ENCODE results near the gene KRT80. TPM values are rescaled to one million over a fixed set of nuclear protein-coding genes. Genes with fewer than 3 reads are reported as not detected.
A peak's percentile ranks its signal among the peaks of the same experiment; 100 is the strongest.

Gene KRT80
- total RNA-seq, 4 donors from 2014 or later = 0.16 to 0.54 (median 0.31) TPM; not detected in 1

GRCh38 chr12:52119398-52120254 is 72.2 kb downstream of the KRT80 start:
- ATAC-seq = no peak
- WGBS, 2 donors (ENCODE audit: low coverage in 1 of 2) = 37 to 60% methylated on average over 2 to 6 of the region's 23 CpGs

More at GRCh38 chr12:52119398-52120254, 72.2 kb downstream of the KRT80 start:
- Histone ChIP-seq H3K27me3 (peaks cover 61% of the 10 kb centered on the region), H3K4me3 (no peak overlapping the region), H3K27ac (no peak overlapping the region), H3K36me3 (no peaks in the 10 kb centered on the region), H3K4me1 (peaks cover 0 to 11% (median 3%) of the 10 kb centered on the region in 3 donors), H3K9me3 (no peaks in the 10 kb centered on the region)
- TF ChIP-seq EP300 (IDR thresholded peaks at IDR 0.05) (no peak), CTCF (IDR thresholded peaks at IDR 0.05) (peak in 1 of 4 experiments; percentile 46)

Other genes starting within 250 kb of the KRT80 start
- 10 to 100 TPM in 2 of 4 donors, 1 to 10 TPM in 2; 6.5 to 17.9 (median 10.5) TPM for gene ACVR1B, start 240.3 kb downstream of the KRT80 start, total RNA-seq
- 10 to 100 TPM; 11.8 to 18.0 (median 16.1) TPM for gene TAMALIN, start 185.1 kb downstream of the KRT80 start, total RNA-seq
- 10 to 100 TPM; 29.9 to 67.2 (median 35.2) TPM for gene NR4A1, start 140.6 kb downstream of the KRT80 start, total RNA-seq
- 10 to 100 TPM; 36.7 to 60.2 (median 52.6) TPM for gene ATG101, start 122.0 kb downstream of the KRT80 start, total RNA-seq
- 10 to 100 TPM in 1 of 4 donors, 1 to 10 TPM in 3; 4.0 to 12.8 (median 4.6) TPM for gene SMIM41, start 112.3 kb downstream of the KRT80 start, total RNA-seq
- gene KRT7, start 41.2 kb upstream of the KRT80 start, total RNA-seq = 10 to 100 TPM in 1 of 4 donors, 1 to 10 TPM in 2, under 1 TPM in 1; 0.47 to 78.7 (median 4.3) TPM
- gene KRT86, start 82.6 kb upstream of the KRT80 start, total RNA-seq = 1 to 10 TPM in 1 of 4 donors, not detected in 3; 1.7 TPM
- gene KRT81, start 99.5 kb upstream of the KRT80 start, total RNA-seq = under 1 TPM in 1 of 4 donors, not detected in 3; 0.27 TPM
- gene KRT83, start 129.4 kb upstream of the KRT80 start, total RNA-seq = not detected
- gene KRT85, start 175.5 kb upstream of the KRT80 start, total RNA-seq = not detected
- not detected for gene KRT84, start 193.6 kb upstream of the KRT80 start, total RNA-seq
- gene KRT82, start 214.3 kb upstream of the KRT80 start, total RNA-seq = not detected
- not detected for gene KRT75, start 242.4 kb upstream of the KRT80 start, total RNA-seq